HUES48 (cell line): Measurements from ENCODE around the gene CHST15.
"Not testable (repeated sequence)": the region's sequence is repeated elsewhere in the genome, so short reads cannot be mapped to it uniquely, and the experiment has no call there.

Source experiments
- H3K27ac ChIP-seq: one replicate; pipeline ENCODE4 v1.7.0; 2013; ENCODE audit warnings: low read depth, low read length, inconsistent platforms
- H3K27me3 ChIP-seq: 2 replicates; pipeline ENCODE4 v1.6.1; 2013; ENCODE audit warnings: mild to moderate bottlenecking, low read length; ENCODE audit not compliant: control insufficient read depth, insufficient read depth
- H3K36me3 ChIP-seq: 2 replicates; pipeline ENCODE4 v1.6.1; 2013; ENCODE audit warnings: low read length; ENCODE audit not compliant: control insufficient read depth, insufficient read depth
- H3K4me1 ChIP-seq: 2 replicates; pipeline ENCODE4 v1.6.1; 2013; ENCODE audit warnings: mild to moderate bottlenecking, low read length; ENCODE audit not compliant: control insufficient read depth, insufficient read depth
- H3K4me3 ChIP-seq: 2 replicates; pipeline ENCODE4 v1.5.1; 2013; ENCODE audit warnings: mild to moderate bottlenecking, low read depth, low read length
- H3K9ac ChIP-seq: 2 replicates; pipeline ENCODE4 v1.6.1; 2013; ENCODE audit warnings: mild to moderate bottlenecking, low read depth, low read length, moderate library complexity
- H3K9me3 ChIP-seq: 2 replicates; pipeline ENCODE4 v1.6.1; 2013; ENCODE audit warnings: low read length; ENCODE audit not compliant: control insufficient read depth, insufficient read depth

The CHST15 gene

DNA sequence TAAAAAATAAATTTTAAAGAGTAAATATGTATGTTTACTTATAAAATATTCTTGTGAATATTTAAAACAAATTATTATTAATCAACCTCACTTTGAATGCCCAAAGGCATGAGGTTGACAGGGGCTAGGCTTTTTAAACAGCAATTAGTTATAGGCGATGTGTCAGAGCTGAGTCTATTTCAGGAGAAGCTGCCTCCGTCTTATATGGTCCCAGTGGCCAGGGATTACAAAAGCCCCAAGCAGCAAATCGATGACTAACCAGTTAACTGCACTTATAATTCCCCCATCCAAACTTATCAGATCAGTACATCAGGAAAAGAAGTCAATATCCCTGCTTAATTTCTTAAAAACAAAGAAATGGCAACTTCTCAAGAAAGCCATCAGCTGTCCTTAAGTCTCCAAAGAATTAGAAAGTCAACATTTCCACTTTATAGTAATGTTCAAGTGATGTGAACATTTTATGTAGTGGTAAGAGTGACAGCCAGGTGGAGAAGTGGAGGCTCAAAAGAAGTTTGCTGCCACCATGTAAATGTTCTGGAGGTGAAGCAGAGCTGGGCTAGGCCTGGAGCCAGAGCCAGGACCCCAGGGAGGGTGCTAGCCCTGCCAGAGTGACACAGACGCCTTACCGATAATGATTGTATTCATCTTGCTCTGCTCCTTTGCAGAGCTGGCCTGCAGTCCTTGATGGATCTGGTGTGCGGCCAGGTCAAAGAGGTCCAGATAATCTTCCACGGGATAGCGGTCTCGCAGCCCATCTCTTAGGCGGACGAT, 51.5 kb downstream of the CHST15 start:
- Histone ChIP-seq H3K27ac (no peak overlapping the region), H3K4me3 (no peak overlapping the region), H3K27me3 (no peaks in the 10 kb centered on the region), H3K9me3 (no peaks in the 10 kb centered on the region), H3K9ac (no peak overlapping the region), H3K4me1 (no peaks in the 10 kb centered on the region), H3K36me3 (peaks cover 28% of the 10 kb centered on the region; the same call in 1 of the 2 replicates)

DNA sequence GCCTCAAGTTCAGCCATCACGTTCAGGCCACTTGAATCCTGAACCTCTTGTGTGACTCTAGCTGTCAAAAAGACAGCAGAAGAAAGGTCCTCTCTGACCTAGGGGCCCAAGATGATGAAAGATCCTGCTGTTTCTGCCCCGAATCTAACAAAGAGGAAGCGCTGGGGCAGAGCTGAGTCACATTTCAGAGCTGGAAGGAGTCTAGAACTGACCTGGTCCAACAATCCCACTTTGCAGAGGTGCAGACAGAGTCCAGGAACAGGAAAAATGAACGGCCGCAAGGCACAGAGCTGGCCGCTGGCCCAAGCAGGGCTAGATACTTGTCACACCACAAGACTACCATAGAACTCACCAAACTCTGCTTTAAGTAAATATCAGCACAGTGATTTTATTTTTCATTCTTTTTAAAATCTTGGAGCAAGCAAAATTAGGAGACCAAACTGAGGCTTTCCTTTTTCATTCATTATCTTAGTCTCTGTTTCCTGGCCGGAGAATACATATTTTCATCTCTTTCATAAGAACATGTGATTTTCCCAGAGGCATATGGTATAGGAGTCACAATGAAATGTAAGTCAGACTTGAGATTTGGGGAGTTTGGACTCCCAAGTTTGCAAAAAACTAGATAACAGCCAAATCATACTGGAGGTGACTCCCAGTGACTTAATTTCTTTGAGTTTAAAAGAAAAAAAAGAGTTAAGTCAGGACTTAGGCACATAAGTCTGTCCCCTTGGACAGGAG, 52.8 kb downstream of the CHST15 start:
- Histone ChIP-seq H3K4me3 (no peak overlapping the region), H3K9ac (no peak overlapping the region), H3K9me3 (no peaks in the 10 kb centered on the region), H3K36me3 (peaks cover 30% of the 10 kb centered on the region; the same call in 1 of the 2 replicates), H3K4me1 (no peaks in the 10 kb centered on the region), H3K27me3 (no peaks in the 10 kb centered on the region), H3K27ac (no peak overlapping the region)

DNA sequence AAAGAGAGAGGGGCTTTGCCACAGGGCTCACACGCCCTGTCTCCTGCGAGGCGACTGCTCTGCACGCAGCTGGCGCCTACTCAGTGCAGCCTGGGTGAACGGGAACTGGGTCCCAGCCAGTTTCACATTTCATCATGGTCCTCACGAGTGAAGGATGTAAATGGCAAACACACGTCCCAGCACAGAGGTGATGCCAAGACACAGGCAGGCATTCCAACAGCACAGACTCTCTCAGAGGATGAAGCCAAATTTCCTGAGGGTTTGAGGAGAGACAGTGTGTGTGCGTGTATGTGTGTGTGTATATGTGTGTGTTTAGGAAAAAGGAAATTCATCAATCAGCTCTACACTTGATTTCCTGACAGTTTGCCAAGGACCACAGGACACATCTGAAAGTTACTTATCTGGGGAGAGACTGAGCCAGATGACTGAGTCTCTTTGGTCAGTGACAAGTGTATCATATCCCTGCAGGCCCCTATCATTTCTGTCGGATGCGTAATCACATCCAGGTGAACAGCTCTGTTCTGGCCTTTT, 53.9 kb downstream of the CHST15 start:
- Histone ChIP-seq H3K27me3 (no peaks in the 10 kb centered on the region), H3K4me3 (no peak overlapping the region), H3K4me1 (no peaks in the 10 kb centered on the region), H3K27ac (no peak overlapping the region), H3K9ac (no peak overlapping the region), H3K36me3 (peaks cover 30% of the 10 kb centered on the region; the same call in 1 of the 2 replicates), H3K9me3 (no peaks in the 10 kb centered on the region)

DNA sequence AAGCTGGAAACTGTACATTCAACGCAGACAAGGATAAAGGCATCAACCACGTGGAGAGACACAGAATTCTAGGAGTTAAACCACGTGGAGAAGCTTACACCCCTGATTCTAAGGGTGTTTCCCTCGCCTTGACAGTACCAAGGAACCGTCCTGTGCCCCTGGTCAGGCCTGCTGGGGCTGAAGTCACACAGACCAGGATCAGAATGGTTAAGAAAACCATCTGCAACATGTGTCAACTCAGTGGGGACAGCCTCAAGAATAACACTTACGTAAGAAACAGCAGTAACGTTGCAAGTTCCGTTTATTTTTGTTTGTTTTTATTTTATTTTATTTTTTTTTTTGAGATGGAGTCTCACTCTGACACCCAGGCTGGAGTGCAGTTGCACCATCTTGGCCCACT, 55.6 kb downstream of the CHST15 start:
- Histone ChIP-seq H3K4me1 (peaks cover 7% of the 10 kb centered on the region), H3K27ac (no peak overlapping the region), H3K4me3 (no peak overlapping the region), H3K36me3 (peaks cover 30% of the 10 kb centered on the region; the same call in 1 of the 2 replicates), H3K9ac (no peak overlapping the region), H3K9me3 (no peaks in the 10 kb centered on the region), H3K27me3 (no peaks in the 10 kb centered on the region)

DNA sequence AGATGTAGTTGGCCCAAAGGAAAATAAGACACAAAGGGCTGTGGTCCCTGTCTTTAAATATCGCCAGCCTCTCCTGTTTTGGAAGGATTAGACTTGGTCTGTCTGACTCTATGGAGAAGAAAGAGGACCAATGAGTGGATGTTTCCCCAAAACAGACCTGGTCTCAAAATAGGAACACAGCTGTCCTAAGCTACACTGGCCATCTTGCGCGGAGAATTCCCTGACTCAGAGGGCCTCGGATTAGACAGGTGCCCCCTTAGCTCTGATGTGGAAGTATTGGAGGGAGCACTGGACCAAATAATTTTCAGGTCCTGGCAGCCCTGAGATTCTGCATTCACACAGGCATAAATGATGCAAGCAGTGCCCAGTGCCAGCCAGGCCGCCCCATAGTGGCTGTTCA, 56.1 kb downstream of the CHST15 start:
- H3K27me3 ChIP-seq = no peaks in the 10 kb centered on the region
- H3K9ac ChIP-seq = no peak overlapping the region
- H3K4me3 ChIP-seq = no peak overlapping the region
- H3K27ac ChIP-seq = no peak overlapping the region
- H3K4me1 ChIP-seq = peaks cover 12% of the 10 kb centered on the region
- H3K9me3 ChIP-seq = no peaks in the 10 kb centered on the region
- peaks cover 30% of the 10 kb centered on the region; the same call in 1 of the 2 replicates for H3K36me3 ChIP-seq

DNA sequence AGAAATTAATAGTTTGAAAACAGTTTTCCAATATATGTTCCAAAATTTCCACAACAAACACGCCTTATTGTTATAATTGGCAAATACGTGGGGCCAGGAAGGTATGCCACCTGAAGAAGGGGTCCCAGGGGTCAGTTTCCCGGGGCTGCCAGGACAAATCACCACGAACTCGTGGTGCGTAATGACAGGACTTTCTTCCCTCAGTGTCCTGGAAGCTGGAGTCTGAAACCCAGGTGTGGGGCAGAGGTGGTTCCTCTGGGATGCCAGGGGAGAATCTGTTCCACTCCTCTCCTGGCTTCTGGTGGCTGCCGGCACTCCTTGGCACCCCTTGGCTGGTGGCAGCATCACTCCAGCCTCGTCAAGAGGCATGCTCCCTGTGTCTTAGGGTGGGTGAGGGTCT, 56.7 kb downstream of the CHST15 start:
- no peak overlapping the region for H3K9ac ChIP-seq
- H3K9me3 ChIP-seq = no peaks in the 10 kb centered on the region
- H3K27me3 ChIP-seq = no peaks in the 10 kb centered on the region
- no peak overlapping the region for H3K4me3 ChIP-seq
- peaks cover 17% of the 10 kb centered on the region for H3K4me1 ChIP-seq
- peaks cover 30% of the 10 kb centered on the region; the same call in 1 of the 2 replicates for H3K36me3 ChIP-seq
- H3K27ac ChIP-seq = no peak overlapping the region

DNA sequence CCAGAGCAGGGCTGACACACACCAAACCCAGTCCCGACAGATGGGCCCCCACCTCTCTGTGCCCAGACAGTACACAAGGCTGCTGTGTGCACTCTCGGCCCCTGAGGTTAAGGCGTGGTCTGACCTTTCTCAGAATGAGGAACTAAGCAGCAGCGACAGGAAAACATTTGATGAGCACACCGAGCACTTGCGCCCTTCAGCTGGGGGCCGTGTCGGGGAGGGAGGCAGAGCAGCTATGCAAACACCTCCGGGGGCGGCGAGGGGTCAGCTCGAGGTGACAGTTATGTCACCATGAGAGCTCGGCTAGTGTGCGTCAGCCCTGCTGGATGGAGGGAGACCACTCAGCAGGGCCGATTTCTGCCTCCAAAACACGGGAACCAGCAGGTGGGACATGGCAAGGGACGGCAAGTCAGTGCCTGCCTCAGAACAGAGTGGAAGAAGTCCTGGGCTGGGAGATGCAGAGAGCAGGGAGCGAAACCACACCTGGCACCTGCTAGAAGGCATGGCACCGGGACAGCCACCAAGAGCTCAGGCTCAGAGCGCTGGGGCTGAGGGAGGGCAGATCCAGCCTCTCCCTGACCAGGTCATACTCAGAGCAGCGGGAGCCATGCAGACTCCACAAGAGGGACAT, 57.4 kb downstream of the CHST15 start:
- Histone ChIP-seq H3K9ac (no peak overlapping the region), H3K27ac (no peak overlapping the region), H3K27me3 (no peaks in the 10 kb centered on the region), H3K9me3 (no peaks in the 10 kb centered on the region), H3K4me3 (no peak overlapping the region), H3K4me1 (peaks cover 18% of the 10 kb centered on the region), H3K36me3 (peaks cover 30% of the 10 kb centered on the region; the same call in 1 of the 2 replicates)

DNA sequence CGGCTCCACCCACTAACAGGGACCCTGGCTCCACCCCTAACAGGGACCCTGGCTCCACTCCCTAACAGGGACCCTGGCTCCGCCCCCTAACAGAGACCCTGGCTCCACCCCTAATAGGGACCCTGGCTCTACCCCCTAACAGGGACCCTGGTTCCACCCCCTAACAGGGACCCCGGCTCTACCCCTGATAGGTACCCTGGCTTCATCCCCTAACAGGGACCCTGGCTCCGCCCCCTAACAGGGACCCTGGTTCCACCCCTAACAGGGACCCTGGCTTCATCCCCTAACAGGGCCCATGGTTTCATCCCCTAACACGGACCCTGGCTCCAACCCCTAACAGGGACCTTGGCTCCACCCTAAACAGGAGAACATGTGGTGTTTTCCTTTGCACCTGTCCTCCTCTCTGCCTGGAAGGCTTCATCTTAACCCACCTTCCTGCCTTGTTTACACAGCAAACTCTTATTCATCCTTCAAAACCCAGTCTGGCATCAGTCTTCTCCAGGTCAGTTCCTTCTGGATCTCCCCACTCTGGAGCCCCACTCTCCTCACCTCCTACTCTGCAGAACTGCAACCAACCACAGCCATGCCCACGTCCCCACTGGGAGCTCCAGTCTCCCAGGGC, 58.0 kb downstream of the CHST15 start:
- Histone ChIP-seq H3K27me3 (no peaks in the 10 kb centered on the region), H3K9ac (no peak overlapping the region), H3K4me3 (no peak overlapping the region), H3K4me1 (peaks cover 18% of the 10 kb centered on the region), H3K27ac (no peak overlapping the region), H3K36me3 (peaks cover 28% of the 10 kb centered on the region; the same call in 1 of the 2 replicates), H3K9me3 (no peaks in the 10 kb centered on the region)

DNA sequence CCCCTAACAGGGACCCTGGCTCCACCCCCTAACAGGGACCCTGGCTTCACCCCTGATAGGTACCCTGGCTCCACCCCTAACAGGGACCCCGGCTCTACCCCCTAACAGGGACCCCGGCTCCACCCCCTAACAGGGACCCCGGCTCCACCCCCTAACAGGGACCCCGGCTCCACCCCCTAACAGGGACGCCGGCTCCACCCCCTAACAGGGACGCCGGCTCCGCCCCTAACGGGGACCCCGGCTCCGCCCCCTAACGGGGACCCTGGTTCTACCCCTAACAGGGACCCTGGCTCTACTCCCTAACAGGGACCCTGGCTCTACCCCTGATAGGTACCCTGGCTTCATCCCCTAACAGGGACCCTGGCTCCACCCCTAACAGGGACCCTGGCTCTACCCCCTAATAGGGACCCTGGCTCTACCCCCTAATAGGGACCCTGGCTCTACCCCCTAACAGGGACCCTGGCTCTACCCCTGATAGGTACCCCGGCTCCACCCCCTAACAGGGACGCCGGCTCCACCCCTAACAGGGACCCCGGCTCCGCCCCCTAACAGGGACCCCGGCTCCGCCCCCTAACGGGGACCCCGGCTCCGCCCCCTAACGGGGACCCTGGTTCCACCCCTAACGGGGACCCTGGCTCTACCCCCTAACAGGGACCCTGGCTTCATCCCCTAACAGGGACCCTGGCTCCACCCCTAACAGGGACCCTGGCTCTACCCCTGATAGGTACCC, 58.7 kb downstream of the CHST15 start:
- H3K36me3 ChIP-seq = peaks cover 23% of the 10 kb centered on the region; the same call in 1 of the 2 replicates
- not testable (repeated sequence) for H3K27me3 ChIP-seq

DNA sequence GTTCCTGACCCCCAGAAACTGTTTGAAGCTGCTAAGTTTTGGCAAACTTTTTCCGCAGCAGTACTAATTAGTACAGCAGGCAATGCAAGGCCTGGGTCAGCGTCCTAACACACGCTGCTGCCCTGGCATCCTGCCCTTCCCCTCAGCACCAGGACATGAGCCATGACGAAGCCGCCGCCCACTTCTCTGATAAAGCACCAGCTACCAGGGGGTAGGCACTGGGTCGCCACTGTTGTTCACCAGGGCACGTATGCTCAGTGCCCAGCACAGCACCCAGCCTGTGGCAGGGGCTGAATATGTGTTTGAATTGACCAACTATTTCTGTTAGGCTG, 59.5 kb downstream of the CHST15 start:
- H3K4me3 ChIP-seq = no peak overlapping the region
- H3K4me1 ChIP-seq = peaks cover 18% of the 10 kb centered on the region
- H3K36me3 ChIP-seq = peaks cover 15% of the 10 kb centered on the region; the same call in 1 of the 2 replicates
- no peak overlapping the region for H3K9ac ChIP-seq
- H3K9me3 ChIP-seq = no peaks in the 10 kb centered on the region
- H3K27me3 ChIP-seq = no peaks in the 10 kb centered on the region
- no peak overlapping the region for H3K27ac ChIP-seq

More for the DNA sequence above, 58.7 kb downstream of the CHST15 start:
- H3K9ac ChIP-seq, H3K27ac ChIP-seq, H3K4me3 ChIP-seq, H3K9me3 ChIP-seq: not testable (repeated sequence)
- H3K4me1 ChIP-seq = peaks cover 18% of the 10 kb centered on the region
